ENCODE results near the gene GALNT15.

Gene GALNT15

GRCh38 chr3:16216373-16216935 lies 42.0 kb downstream of the GALNT15 start:
- intact Hi-C loops (cut with DNase I), result no loop called here
- DNase-seq, result no peak

GRCh38 chr3:16219777-16220176 lies 45.3 kb downstream of the GALNT15 start:
- DNase-seq, result no peak
- intact Hi-C loops (cut with DNase I), result no loop called here

GRCh38 chr3:16221990-16222389 lies 47.5 kb downstream of the GALNT15 start:
- intact Hi-C loops (cut with DNase I), result no loop called here
- no peak for DNase-seq

- intact Hi-C loops (cut with DNase I), result no loop called here
- DNase-seq, result no peak
These were observed 48.1 kb downstream of the GALNT15 start for GRCh38 chr3:16222547-16222946.

GRCh38 chr3:16224325-16224724 lies 49.8 kb downstream of the GALNT15 start:
- DNase-seq, result no peak
- intact Hi-C loops (cut with DNase I), result no loop called here

- DNase-seq, result no peak
- intact Hi-C loops (cut with DNase I), result no loop called here
These were observed 53.1 kb downstream of the GALNT15 start for GRCh38 chr3:16227566-16227965.

GRCh38 chr3:16229681-16230080 lies 55.2 kb downstream of the GALNT15 start:
- no peak for DNase-seq
- intact Hi-C loops (cut with DNase I), result no loop called here

GRCh38 chr3:16231983-16232382 lies 57.5 kb downstream of the GALNT15 start:
- intact Hi-C loops (cut with DNase I), result no loop called here
- no peak for DNase-seq

- intact Hi-C loops (cut with DNase I), result no loop called here
- no peak for DNase-seq
These were observed 59.3 kb downstream of the GALNT15 start for GRCh38 chr3:16233806-16234205.

- intact Hi-C loops (cut with DNase I), result no loop called here
- no peak for DNase-seq
These were observed 59.8 kb downstream of the GALNT15 start for GRCh38 chr3:16234281-16234680.

- no peak for DNase-seq
- intact Hi-C loops (cut with DNase I), result no loop called here
These were observed 61.7 kb downstream of the GALNT15 start for GRCh38 chr3:16236030-16236639.

- DNase-seq, result no peak
These were observed 62.4 kb downstream of the GALNT15 start for GRCh38 chr3:16236856-16237393.

GRCh38 chr3:16239086-16239770 lies 64.7 kb downstream of the GALNT15 start:
- intact Hi-C loops (cut with DNase I), result no loop called here
- DNase-seq, result no peak

More at GRCh38 chr3:16236856-16237393, 62.4 kb downstream of the GALNT15 start:
- intact Hi-C loops (cut with DNase I), result no loop called here

- no peak for DNase-seq
- intact Hi-C loops (cut with DNase I), result no loop called here
These were observed 65.3 kb downstream of the GALNT15 start for GRCh38 chr3:16239780-16240179.

GRCh38 chr3:16240229-16241023 lies 65.9 kb downstream of the GALNT15 start:
- intact Hi-C loops (cut with DNase I), result no loop called here
- DNase-seq, result no peak

GRCh38 chr3:16241225-16241624 lies 66.7 kb downstream of the GALNT15 start:
- intact Hi-C loops (cut with DNase I), result no loop called here
- no peak for DNase-seq

GRCh38 chr3:16242177-16242576 lies 67.7 kb downstream of the GALNT15 start:
- intact Hi-C loops (cut with DNase I), result no loop called here
- DNase-seq, result peak in 1 of 10 donors; percentile 49

- intact Hi-C loops (cut with DNase I), result no loop called here
- DNase-seq, result no peak
These were observed 69.4 kb downstream of the GALNT15 start for GRCh38 chr3:16243706-16244490.

- intact Hi-C loops (cut with DNase I), result loop anchor here (2.0 kb wide), 1 partner anchor 431 kb away; no protein-coding TSS in a partner anchor
These were observed 71.1 kb downstream of the GALNT15 start for GRCh38 chr3:16245609-16246008.

More at GRCh38 chr3:16245609-16246008, 71.1 kb downstream of the GALNT15 start:
- no peak for DNase-seq

Data from posterior cingulate gyrus (tissue), 11 donors.